Liver (tissue), 3 donors: ENCODE data around the gene GSTT4.

Source experiments
- CTCF ChIP-seq: fragments of 150-350 bp; IDR thresholded peaks from 2 replicates; pipeline ENCODE4 v1.5.1; 2017; ENCODE audit warnings: improper control_type of control experiment, low read depth, low read length; ENCODE audit not compliant: missing input control
- TAF1 ChIP-seq: conservative IDR thresholded peaks from 2 replicates; pipeline ENCODE4 v1.6.1; 2016; ENCODE audit warnings: antibody characterized with exemption, mild to moderate bottlenecking
- donor health status: healthy.
- donor health status: healthy.

- TF ChIP-seq CTCF (no peak), TAF1 (no peak)
Observed at GRCh38 chr22:24043958-24044357, 38.7 kb upstream of the GSTT4 start.
